ENCODE data around the gene HVCN1. TPM values are rescaled to one million over a fixed set of nuclear protein-coding genes. Genes with fewer than 3 reads are reported as not detected.
A peak's percentile ranks its signal among the peaks of the same experiment; 100 is the strongest.
"Not testable (repeated sequence)": the region's sequence is repeated elsewhere in the genome, so short reads cannot be mapped to it uniquely, and the experiment has no call there.

Gene HVCN1
- total RNA-seq (2022) (0.23 TPM in 1 of 2 replicates, not detected in the other), Bru-seq, nascent RNA (percentile 7 among the genes with signal in this experiment), BruChase-seq, experiment 1, labeled RNA remaining after a 2-hour chase (percentile 14 among the genes with signal in this experiment), BruChase-seq, experiment 2, labeled RNA remaining after a 6-hour chase (percentile 16 among the genes with signal in this experiment)
- long read RNA-seq, result 0 reads

GRCh38 chr12:110688446-110689280 is at the start of gene HVCN1:
Gene HVCN1 (minus strand): TSS chr12:110689115. CDS start chr12:110683245, 5,870 bp downstream.
- peak within 1 kb of the TSS; percentile 74 for H3K4me3 Mint-ChIP-seq (ENCODE audit: unreplicated experiment)
- no peaks in the 10 kb centered on the region for H3K36me3 ChIP-seq (ENCODE audit: control insufficient read depth, insufficient read depth, low read length)
- peak in 1 of 2 experiments; percentile 29 for DNase-seq
- no peaks in the 10 kb centered on the region for H3K9me3 ChIP-seq
- no peaks in the 10 kb centered on the region for H3K36me3 Mint-ChIP-seq (ENCODE audit: insufficient read depth, unreplicated experiment)
- peaks cover 8% of the 10 kb centered on the region for H3K27me3 Mint-ChIP-seq (ENCODE audit: insufficient read depth, unreplicated experiment)
- no peaks in the 10 kb centered on the region for H3K27me3 ChIP-seq (replicated peaks; ENCODE audit: control insufficient read depth, insufficient read depth, low read length)
- peak within 1 kb of the TSS; percentile 51 for H3K4me3 ChIP-seq (ENCODE audit: low read depth, low read length)
- intact Hi-C loops (cut with micrococcal nuclease; ENCODE audit: unreplicated experiment), result loop anchor here (10.0 kb wide), 1 partner anchor 224 kb away; the partner anchor contains the start of genes FAM216A and GPN3
- peaks cover 16% of the 10 kb centered on the region for H3K4me1 Mint-ChIP-seq (ENCODE audit: low read depth, unreplicated experiment)
- ChIA-PET POLR2A (no interaction called here), CTCF (interaction anchor here (0.9 kb wide), 1 partner anchor 324 kb away, joined by 3 read pairs; no protein-coding TSS in a partner anchor)
- no peaks in the 10 kb centered on the region for H3K4me1 ChIP-seq
- TF ChIP-seq CTCF (IDR thresholded peaks at IDR 0.05; ENCODE audit: insufficient read depth in 1 of 2, low read depth in 1 of 2, low read length in 1 of 2, severe bottlenecking in 1 of 2, unreplicated experiment in 1 of 2), result no peak
- no TSS peak for BruUV-seq (replicated peaks)
- no peaks in the 10 kb centered on the region for H3K9me3 Mint-ChIP-seq (ENCODE audit: unreplicated experiment)
- H3K27ac Mint-ChIP-seq (ENCODE audit: unreplicated experiment), result no peak within 1 kb of the TSS

GRCh38 chr12:110737532-110737931 is 48.6 kb upstream of the HVCN1 start:
- H3K36me3 ChIP-seq (ENCODE audit: control insufficient read depth, insufficient read depth, low read length), result peaks cover 4% of the 10 kb centered on the region
- H3K4me3 Mint-ChIP-seq (ENCODE audit: unreplicated experiment), result no peak overlapping the region
- DNase-seq, result no peak
- H3K9me3 Mint-ChIP-seq (ENCODE audit: unreplicated experiment), result no peaks in the 10 kb centered on the region
- ChIA-PET POLR2A (no interaction called here), CTCF (interaction anchor here (1.5 kb wide), 1 partner anchor 150 kb away, joined by 3 read pairs; no protein-coding TSS in a partner anchor)
- no peaks in the 10 kb centered on the region for H3K27me3 ChIP-seq (replicated peaks; ENCODE audit: control insufficient read depth, insufficient read depth, low read length)
- peaks cover 15% of the 10 kb centered on the region for H3K4me1 Mint-ChIP-seq (ENCODE audit: low read depth, unreplicated experiment)
- peaks cover 17% of the 10 kb centered on the region; the same call in 1 of the 2 replicates for H3K4me1 ChIP-seq
- no peak overlapping the region for H3K27ac Mint-ChIP-seq (ENCODE audit: unreplicated experiment)
- no peak for TF ChIP-seq CTCF (IDR thresholded peaks at IDR 0.05; ENCODE audit: insufficient read depth in 1 of 2, low read depth in 1 of 2, low read length in 1 of 2, severe bottlenecking in 1 of 2, unreplicated experiment in 1 of 2)
- no peaks in the 10 kb centered on the region for H3K27me3 Mint-ChIP-seq (ENCODE audit: insufficient read depth, unreplicated experiment)
- BruUV-seq (replicated peaks), result no TSS peak
- H3K4me3 ChIP-seq (ENCODE audit: low read depth, low read length), result no peak overlapping the region
- intact Hi-C loops (cut with micrococcal nuclease; ENCODE audit: unreplicated experiment), result no loop called here
- no peaks in the 10 kb centered on the region for H3K9me3 ChIP-seq
- H3K36me3 Mint-ChIP-seq (ENCODE audit: insufficient read depth, unreplicated experiment), result peaks cover 69% of the 10 kb centered on the region

- H3K9me3 Mint-ChIP-seq (ENCODE audit: unreplicated experiment); DNase-seq; POLR2A ChIA-PET; H3K27me3 Mint-ChIP-seq (ENCODE audit: insufficient read depth, unreplicated experiment); H3K4me3 ChIP-seq (ENCODE audit: low read depth, low read length); H3K4me3 Mint-ChIP-seq (ENCODE audit: unreplicated experiment); BruUV-seq (replicated peaks); H3K9me3 ChIP-seq; H3K36me3 ChIP-seq (ENCODE audit: control insufficient read depth, insufficient read depth, low read length); H3K27me3 ChIP-seq (replicated peaks; ENCODE audit: control insufficient read depth, insufficient read depth, low read length); intact Hi-C loops (cut with micrococcal nuclease; ENCODE audit: unreplicated experiment); H3K27ac Mint-ChIP-seq (ENCODE audit: unreplicated experiment): not testable (repeated sequence)
- CTCF ChIA-PET, result interaction anchor here (1.5 kb wide), 1 partner anchor 151 kb away, joined by 3 read pairs; no protein-coding TSS in a partner anchor
- H3K4me1 ChIP-seq, result peaks cover 17% of the 10 kb centered on the region; the same call in 1 of the 2 replicates
- peaks cover 15% of the 10 kb centered on the region for H3K4me1 Mint-ChIP-seq (ENCODE audit: low read depth, unreplicated experiment)
- peaks cover 71% of the 10 kb centered on the region for H3K36me3 Mint-ChIP-seq (ENCODE audit: insufficient read depth, unreplicated experiment)
These were observed 48.1 kb upstream of the HVCN1 start for GRCh38 chr12:110737016-110737415.

Data from Caco-2 (cell line).